ENCODE measurements around the gene KCNMA1.

Gene KCNMA1

GRCh38 chr10:77205135-77205534, 432.5 kb downstream of the KCNMA1 start:
- no peak for DNase-seq (ENCODE audit: low read depth)
- no peak for TF ChIP-seq CTCF (IDR thresholded peaks at IDR 0.05; ENCODE audit: insufficient read depth, low read depth, low read length, missing control alignments)
- H3K4me3 ChIP-seq (ENCODE audit: low read depth, low read length), result no peak overlapping the region

GRCh38 chr10:77204171-77204570, 433.4 kb downstream of the KCNMA1 start:
- no peak for DNase-seq (ENCODE audit: low read depth)
- H3K4me3 ChIP-seq (ENCODE audit: low read depth, low read length), result no peak overlapping the region
- no peak for TF ChIP-seq CTCF (IDR thresholded peaks at IDR 0.05; ENCODE audit: insufficient read depth, low read depth, low read length, missing control alignments)

GRCh38 chr10:77202857-77203256, 434.8 kb downstream of the KCNMA1 start:
- H3K4me3 ChIP-seq (ENCODE audit: low read depth, low read length), result no peak overlapping the region
- no peak for TF ChIP-seq CTCF (IDR thresholded peaks at IDR 0.05; ENCODE audit: insufficient read depth, low read depth, low read length, missing control alignments)
- no peak for DNase-seq (ENCODE audit: low read depth)

- DNase-seq (ENCODE audit: low read depth), result no peak
- no peak for TF ChIP-seq CTCF (IDR thresholded peaks at IDR 0.05; ENCODE audit: insufficient read depth, low read depth, low read length, missing control alignments)
- H3K4me3 ChIP-seq (ENCODE audit: low read depth, low read length), result no peak overlapping the region
Measured at GRCh38 chr10:77201135-77202106, 436.2 kb downstream of the KCNMA1 start.

- TF ChIP-seq CTCF (IDR thresholded peaks at IDR 0.05; ENCODE audit: insufficient read depth, low read depth, low read length, missing control alignments), result no peak
- H3K4me3 ChIP-seq (ENCODE audit: low read depth, low read length), result no peak overlapping the region
- peak; percentile 81 for DNase-seq (ENCODE audit: low read depth)
Measured at GRCh38 chr10:77197544-77197943, 440.1 kb downstream of the KCNMA1 start.

- no peak for TF ChIP-seq CTCF (IDR thresholded peaks at IDR 0.05; ENCODE audit: insufficient read depth, low read depth, low read length, missing control alignments)
- no peak for DNase-seq (ENCODE audit: low read depth)
- H3K4me3 ChIP-seq (ENCODE audit: low read depth, low read length), result no peak overlapping the region
Measured at GRCh38 chr10:77196614-77197013, 441.0 kb downstream of the KCNMA1 start.

All from GM12865 (cell line).